Measurements from ENCODE around the gene IL2RA. TPM values are rescaled to one million over a fixed set of nuclear protein-coding genes. Genes with fewer than 3 reads are reported as not detected.

Gene IL2RA
- total RNA-seq, 1 experiment from 2014 or later, result not detected

DNA sequence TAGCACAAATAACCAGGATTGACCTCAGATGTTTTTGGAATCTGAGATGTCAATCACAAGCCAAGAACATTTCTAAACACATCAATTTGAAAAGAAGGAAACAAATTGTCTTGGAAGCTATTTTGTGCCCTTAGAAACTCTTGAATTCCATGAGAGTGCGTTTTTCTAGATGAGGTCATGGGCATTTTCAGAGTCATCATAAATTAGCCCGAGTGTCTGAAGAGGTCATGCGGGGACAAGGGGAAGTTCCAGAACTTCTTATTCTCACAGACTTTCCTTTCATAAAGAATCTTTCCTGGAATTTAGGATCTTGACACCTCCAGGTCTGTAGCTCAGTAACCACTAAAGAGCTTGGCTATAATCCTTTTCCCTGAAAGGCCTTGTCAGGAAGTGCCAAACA, 28.2 kb downstream of the IL2RA start:
- TF ChIP-seq, protein P1, sequence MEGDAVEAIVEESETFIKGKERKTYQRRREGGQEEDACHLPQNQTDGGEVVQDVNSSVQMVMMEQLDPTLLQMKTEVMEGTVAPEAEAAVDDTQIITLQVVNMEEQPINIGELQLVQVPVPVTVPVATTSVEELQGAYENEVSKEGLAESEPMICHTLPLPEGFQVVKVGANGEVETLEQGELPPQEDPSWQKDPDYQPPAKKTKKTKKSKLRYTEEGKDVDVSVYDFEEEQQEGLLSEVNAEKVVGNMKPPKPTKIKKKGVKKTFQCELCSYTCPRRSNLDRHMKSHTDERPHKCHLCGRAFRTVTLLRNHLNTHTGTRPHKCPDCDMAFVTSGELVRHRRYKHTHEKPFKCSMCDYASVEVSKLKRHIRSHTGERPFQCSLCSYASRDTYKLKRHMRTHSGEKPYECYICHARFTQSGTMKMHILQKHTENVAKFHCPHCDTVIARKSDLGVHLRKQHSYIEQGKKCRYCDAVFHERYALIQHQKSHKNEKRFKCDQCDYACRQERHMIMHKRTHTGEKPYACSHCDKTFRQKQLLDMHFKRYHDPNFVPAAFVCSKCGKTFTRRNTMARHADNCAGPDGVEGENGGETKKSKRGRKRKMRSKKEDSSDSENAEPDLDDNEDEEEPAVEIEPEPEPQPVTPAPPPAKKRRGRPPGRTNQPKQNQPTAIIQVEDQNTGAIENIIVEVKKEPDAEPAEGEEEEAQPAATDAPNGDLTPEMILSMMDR (conservative IDR thresholded peaks at IDR 0.05; ENCODE audit: low read depth, low read length), result no peak
- TF ChIP-seq EZH2 (IDR thresholded peaks at IDR 0.05; ENCODE audit: borderline replicate concordance, low read depth, low read length, poor library complexity, severe bottlenecking), result no peak
- Histone ChIP-seq H3K27ac (ENCODE audit: low read depth, low read length, poor library complexity, severe bottlenecking) (no peak overlapping the region), H3K9me3 (ENCODE audit: low read depth, low read length, poor library complexity, severe bottlenecking) (peaks cover 14% of the 10 kb centered on the region), H3K36me3 (ENCODE audit: insufficient read depth, low read length, poor library complexity, severe bottlenecking) (no peaks in the 10 kb centered on the region), H3K27me3 (replicated peaks; ENCODE audit: insufficient read depth, low read depth, low read length, poor library complexity) (peaks cover 19% of the 10 kb centered on the region), H3K4me3 (ENCODE audit: low read depth, low read length, poor library complexity, severe bottlenecking) (no peak overlapping the region), H3K4me1 (ENCODE audit: insufficient read depth, low read length, poor library complexity, severe bottlenecking) (no peaks in the 10 kb centered on the region)
- intact Hi-C loops (cut with micrococcal nuclease; ENCODE audit: unreplicated experiment), result no loop called here
- POLR2A ChIA-PET (ENCODE audit: low non-redundant PET), result no interaction called here
- DNase-seq (ENCODE audit: low spot score), result no peak
- BruUV-seq (replicated peaks), result no TSS peak
- CTCF ChIA-PET, result no interaction called here

DNA sequence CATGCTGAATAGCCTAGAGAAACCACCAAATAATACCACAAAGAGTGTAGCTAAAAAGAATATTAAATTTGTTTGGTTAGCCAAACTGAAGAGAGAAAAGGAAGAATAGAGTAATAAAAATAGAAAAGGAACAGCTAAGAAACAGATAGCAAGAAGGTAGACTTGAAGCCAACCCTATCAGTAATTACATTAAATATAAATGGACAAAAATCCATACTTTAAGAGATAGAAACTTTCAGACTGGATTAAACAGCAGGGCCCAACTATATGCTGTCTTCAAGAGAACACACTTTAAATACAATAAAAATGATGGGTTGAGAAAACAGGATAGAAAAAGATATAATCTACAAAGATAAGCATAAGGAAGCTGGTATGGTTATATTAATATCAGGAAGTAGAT, 31.2 kb downstream of the IL2RA start:
- TF ChIP-seq, protein P1 (conservative IDR thresholded peaks at IDR 0.05; ENCODE audit: low read depth, low read length), result no peak
- no peak for TF ChIP-seq EZH2 (IDR thresholded peaks at IDR 0.05; ENCODE audit: borderline replicate concordance, low read depth, low read length, poor library complexity, severe bottlenecking)
- Histone ChIP-seq H3K36me3 (ENCODE audit: insufficient read depth, low read length, poor library complexity, severe bottlenecking) (no peaks in the 10 kb centered on the region), H3K27ac (ENCODE audit: low read depth, low read length, poor library complexity, severe bottlenecking) (no peak overlapping the region), H3K4me3 (ENCODE audit: low read depth, low read length, poor library complexity, severe bottlenecking) (no peak overlapping the region), H3K9me3 (ENCODE audit: low read depth, low read length, poor library complexity, severe bottlenecking) (peaks cover 14% of the 10 kb centered on the region), H3K4me1 (ENCODE audit: insufficient read depth, low read length, poor library complexity, severe bottlenecking) (no peaks in the 10 kb centered on the region), H3K27me3 (replicated peaks; ENCODE audit: insufficient read depth, low read depth, low read length, poor library complexity) (no peaks in the 10 kb centered on the region)
- intact Hi-C loops (cut with micrococcal nuclease; ENCODE audit: unreplicated experiment), result no loop called here
- BruUV-seq (replicated peaks), result no TSS peak
- CTCF ChIA-PET, result no interaction called here
- POLR2A ChIA-PET (ENCODE audit: low non-redundant PET), result no interaction called here
- no peak for DNase-seq (ENCODE audit: low spot score)

DNA sequence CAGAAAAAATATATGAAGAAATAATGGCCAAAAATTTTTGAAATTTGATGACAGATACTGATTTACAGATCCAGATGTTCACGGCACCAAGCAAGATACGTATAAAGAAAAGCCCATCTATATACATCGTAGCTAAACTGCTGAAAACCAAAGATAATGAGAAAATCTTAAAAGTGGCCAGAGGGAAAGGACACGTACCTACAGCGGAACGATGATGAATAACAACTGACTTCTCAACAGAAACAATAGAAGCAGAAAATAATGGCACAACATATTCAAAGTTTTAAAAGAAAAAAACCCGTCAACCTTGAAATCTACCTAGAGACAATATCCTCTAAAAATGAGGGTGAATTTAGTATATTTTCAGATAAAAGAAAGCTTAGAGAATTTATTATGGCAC, 31.9 kb downstream of the IL2RA start:
- Histone ChIP-seq H3K27ac (ENCODE audit: low read depth, low read length, poor library complexity, severe bottlenecking) (no peak overlapping the region), H3K9me3 (ENCODE audit: low read depth, low read length, poor library complexity, severe bottlenecking) (peaks cover 14% of the 10 kb centered on the region), H3K36me3 (ENCODE audit: insufficient read depth, low read length, poor library complexity, severe bottlenecking) (no peaks in the 10 kb centered on the region), H3K4me3 (ENCODE audit: low read depth, low read length, poor library complexity, severe bottlenecking) (no peak overlapping the region), H3K4me1 (ENCODE audit: insufficient read depth, low read length, poor library complexity, severe bottlenecking) (no peaks in the 10 kb centered on the region), H3K27me3 (replicated peaks; ENCODE audit: insufficient read depth, low read depth, low read length, poor library complexity) (no peaks in the 10 kb centered on the region)
- intact Hi-C loops (cut with micrococcal nuclease; ENCODE audit: unreplicated experiment), result no loop called here
- DNase-seq (ENCODE audit: low spot score), result no peak
- ChIA-PET CTCF (no interaction called here), POLR2A (ENCODE audit: low non-redundant PET) (no interaction called here)
- TF ChIP-seq EZH2 (IDR thresholded peaks at IDR 0.05; ENCODE audit: borderline replicate concordance, low read depth, low read length, poor library complexity, severe bottlenecking), result no peak
- TF ChIP-seq, protein P1 (conservative IDR thresholded peaks at IDR 0.05; ENCODE audit: low read depth, low read length), result no peak
- BruUV-seq (replicated peaks), result no TSS peak

All from A673 (cell line).